ENCODE results near the gene PFN3. TPM values are rescaled to one million over a fixed set of nuclear protein-coding genes. Genes with fewer than 3 reads are reported as not detected.

PFN3 gene
- total and polyA plus RNA-seq, 8 donors = not detected

GRCh38 chr5:177430140-177430951, 29.9 kb upstream of the PFN3 start:
- Histone ChIP-seq H3K4me1 (peaks cover 0 to 11% (median 4%) of the 10 kb centered on the region in 3 donors), H3K27me3 (no peaks in the 10 kb centered on the region), H3K4me3 (no peak overlapping the region), H3K27ac (no peak overlapping the region), H3K9me3 (no peaks in the 10 kb centered on the region), H3K36me3 (peaks cover 2 to 30% (median 9%) of the 10 kb centered on the region in 3 donors)
- peak in 2 of 6 donors; percentile 24 to 55 for DNase-seq
- no peak for FAIRE-seq
- WGBS, 2 donors = 91 to 93% methylated on average over 26 of the region's 26 CpGs
- ATAC-seq = no peak
- intact Hi-C loops (cut with DNase I) = no loop called here
- TF ChIP-seq CTCF (IDR thresholded peaks at IDR 0.05) = no peak

- Histone ChIP-seq H3K4me1 (peaks cover 0 to 13% (median 4%) of the 10 kb centered on the region in 3 donors), H3K27me3 (no peaks in the 10 kb centered on the region), H3K36me3 (peaks cover 2 to 23% (median 9%) of the 10 kb centered on the region in 3 donors), H3K27ac (peak overlapping the region in 2 of 4 donors; percentile 30 to 35), H3K4me3 (no peak overlapping the region), H3K9me3 (no peaks in the 10 kb centered on the region)
- WGBS, 2 donors = 93 to 94% methylated on average over 6 of the region's 6 CpGs
- ATAC-seq (no peak), FAIRE-seq (no peak), DNase-seq (peak in 1 of 6 donors; percentile 70)
- no peak for TF ChIP-seq CTCF (IDR thresholded peaks at IDR 0.05)
- intact Hi-C loops (cut with DNase I) = no loop called here
Measured at GRCh38 chr5:177429248-177430040, 29.0 kb upstream of the PFN3 start.

GRCh38 chr5:177428574-177429217, 28.2 kb upstream of the PFN3 start:
- no peak for DNase-seq
- FAIRE-seq = no peak
- no peaks in the 10 kb centered on the region for H3K27me3 ChIP-seq
- peaks cover 0 to 13% (median 4%) of the 10 kb centered on the region in 3 donors for H3K4me1 ChIP-seq
- WGBS, 2 donors = 86 to 87% methylated on average over 10 of the region's 10 CpGs
- no peak for ATAC-seq
- H3K36me3 ChIP-seq = peaks cover 2 to 16% (median 7%) of the 10 kb centered on the region in 3 donors
- H3K27ac ChIP-seq = peak overlapping the region in 2 of 4 donors; percentile 30 to 35
- peak overlapping the region in 1 of 4 donors; percentile 86 for H3K4me3 ChIP-seq
- TF ChIP-seq CTCF (IDR thresholded peaks at IDR 0.05) = no peak
- H3K9me3 ChIP-seq = no peaks in the 10 kb centered on the region
- intact Hi-C loops (cut with DNase I) = no loop called here

DNA sequence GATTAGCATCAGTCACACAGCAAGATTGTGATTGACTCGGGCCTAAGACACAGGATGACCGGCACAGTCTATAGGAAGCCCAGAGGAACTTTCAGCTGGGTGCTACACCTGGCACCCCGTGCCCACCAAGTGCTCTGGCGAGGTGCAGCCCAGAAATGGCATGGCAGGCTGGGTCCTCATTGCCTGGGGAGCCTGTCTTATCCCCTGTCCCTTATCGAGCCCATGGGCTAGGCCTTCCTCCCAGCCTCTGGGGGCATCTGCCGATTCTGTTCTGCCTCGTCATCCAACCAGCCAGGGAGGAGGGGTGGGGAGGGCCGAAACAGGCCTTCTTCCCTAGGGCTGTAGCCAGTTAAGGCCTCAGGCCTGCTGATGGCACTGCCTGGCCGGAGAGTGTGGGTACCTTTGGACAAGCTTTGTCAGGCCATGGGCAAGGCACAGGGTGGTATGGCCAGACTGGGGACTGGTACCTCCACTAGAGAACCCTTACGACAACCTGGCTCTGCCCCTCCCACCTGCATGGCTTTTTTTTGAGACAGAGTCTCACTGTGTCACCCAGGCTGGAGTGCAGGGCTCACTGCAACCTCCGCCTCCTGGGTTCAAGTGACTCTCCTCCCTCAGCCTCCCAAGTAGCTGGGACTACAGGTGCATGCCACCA, 27.6 kb upstream of the PFN3 start:
- DNase-seq = peak in 2 of 6 donors; percentile 43 to 56
- no peak for ATAC-seq
- FAIRE-seq = no peak
- no peaks in the 10 kb centered on the region for H3K27me3 ChIP-seq
- H3K4me3 ChIP-seq = peak overlapping the region in 1 of 4 donors; percentile 86
- no peak overlapping the region for H3K27ac ChIP-seq
- no peak for TF ChIP-seq CTCF (IDR thresholded peaks at IDR 0.05)
- intact Hi-C loops (cut with DNase I) = no loop called here
- H3K4me1 ChIP-seq = peaks cover 0 to 13% (median 4%) of the 10 kb centered on the region in 3 donors
- peaks cover 2 to 9% (median 4%) of the 10 kb centered on the region in 3 donors for H3K36me3 ChIP-seq
- WGBS, 2 donors = 80 to 85% methylated on average over 11 of the region's 11 CpGs
- H3K9me3 ChIP-seq = no peaks in the 10 kb centered on the region

All from pancreas (tissue), 10 donors.